ENCODE results near the gene MRS2.

GRCh38 chr6:24382220-24382540 is 20.6 kb upstream of the MRS2 start:
- TF ChIP-seq CTCF (IDR thresholded peaks at IDR 0.05) = no peak
- TF ChIP-seq POLR2A (IDR thresholded peaks at IDR 0.05) = no peak
